Measurements from ENCODE around the gene TP53AIP1. TPM values are rescaled to one million over a fixed set of nuclear protein-coding genes. Genes with fewer than 3 reads are reported as not detected.
A peak's percentile ranks its signal among the peaks of the same experiment; 100 is the strongest.

TP53AIP1 gene
- polyA plus RNA-seq, 3 donors = 0.03 TPM; not detected in 2

DNA sequence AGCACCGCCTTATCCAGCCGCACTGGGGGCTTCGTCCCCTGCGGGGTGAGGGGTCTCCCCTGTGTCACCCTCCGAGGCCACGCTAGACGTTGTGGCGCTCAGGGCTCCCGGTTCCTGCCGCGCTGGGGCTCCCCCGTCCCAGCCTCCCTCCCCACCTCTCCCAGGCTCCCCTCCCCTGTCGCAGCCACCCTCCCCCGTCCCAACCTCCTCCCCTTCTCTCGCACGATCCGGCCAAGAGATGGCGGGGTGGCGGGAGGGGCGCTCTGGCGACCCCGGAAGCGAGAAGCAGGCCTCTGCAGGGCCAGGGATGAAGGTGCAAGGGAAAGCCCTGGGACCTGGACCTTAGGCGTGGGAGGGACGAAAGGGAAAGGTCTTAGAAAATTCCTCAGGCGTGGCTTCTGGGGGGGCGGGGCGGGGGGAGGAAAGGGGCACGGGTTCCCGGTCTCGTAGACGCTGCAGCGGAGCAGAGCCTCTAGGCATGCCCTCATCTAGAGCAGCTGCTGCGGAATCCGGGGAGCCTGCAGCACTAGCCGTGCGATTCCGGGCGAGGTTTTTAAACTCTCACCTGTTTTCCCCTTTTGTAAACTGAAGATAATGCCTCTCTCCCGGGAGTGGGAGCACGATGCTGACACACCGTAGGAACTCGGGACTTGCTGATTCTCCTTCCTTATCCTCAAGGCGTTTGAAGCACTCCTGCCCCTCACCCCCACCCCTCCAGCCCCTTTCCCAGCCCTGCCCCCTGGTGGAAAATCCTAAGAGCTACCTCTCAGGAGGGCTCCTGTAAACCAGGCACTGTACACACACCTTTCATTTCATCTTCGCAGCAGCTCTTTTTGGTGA, 37.1 kb downstream of the TP53AIP1 start:
- peak overlapping the region; percentile 90 for H3K4me2 ChIP-seq (replicated peaks; ENCODE audit: extremely low read depth, low read length, poor library complexity, severe bottlenecking)
- H3K36me3 Mint-ChIP-seq = peaks cover 3 to 7% of the 10 kb centered on the region in 2 donors
- peaks cover 60% of the 10 kb centered on the region for H3K4me1 Mint-ChIP-seq
- intact Hi-C loops (cut with micrococcal nuclease) = no loop called here
- peak in 1 of 3 donors; percentile 38 for DNase-seq
- H3K4me3 Mint-ChIP-seq = peak overlapping the region; percentile 77 to 90
- H2AFZ ChIP-seq (ENCODE audit: insufficient read depth, low read depth, low read length, poor library complexity, severe bottlenecking) = peak overlapping the region; percentile 84
- 0% methylated on average over 32 of the region's 45 CpGs for WGBS (ENCODE audit: insufficient coverage)
- H3K9me3 Mint-ChIP-seq = peaks cover 0 to 2% (median 0%) of the 10 kb centered on the region in 7 donors
- no peaks in the 10 kb centered on the region for H3K27me3 ChIP-seq (ENCODE audit: control insufficient read depth in 2 of 2, insufficient read depth in 2 of 2, low read length in 2 of 2)
- no peak overlapping the region for H3K27ac ChIP-seq (ENCODE audit: low read depth in 1 of 2, low read length in 2 of 2)
- peak; percentile 55 for TF ChIP-seq CTCF (IDR thresholded peaks at IDR 0.05)
- no peaks in the 10 kb centered on the region for H3K9me3 ChIP-seq (replicated peaks in 1 of 2; ENCODE audit: control insufficient read depth in 1 of 2, insufficient read depth in 1 of 2, low read length in 2 of 2)
- no peaks in the 10 kb centered on the region for H3K36me3 ChIP-seq (replicated peaks in 1 of 2; ENCODE audit: control insufficient read depth in 1 of 2, insufficient read depth in 2 of 2, low read length in 2 of 2)
- no peaks in the 10 kb centered on the region for H3K79me2 ChIP-seq (ENCODE audit: insufficient read depth, low read length)
- peak overlapping the region; percentile 48 for H3K9ac ChIP-seq (ENCODE audit: insufficient read depth, low read length, poor library complexity, severe bottlenecking)
- peaks cover 9 to 16% (median 10%) of the 10 kb centered on the region in 3 donors for H3K27me3 Mint-ChIP-seq (ENCODE audit: low read depth in 3 of 3)
- peaks cover 57 to 61% of the 10 kb centered on the region in 2 donors for H3K4me1 ChIP-seq (ENCODE audit: control insufficient read depth in 1 of 2, insufficient read depth in 2 of 2, low read length in 2 of 2)
- peak overlapping the region in 4 of 7 donors; percentile 50 to 82 (median 60) for H3K27ac Mint-ChIP-seq
- H3K4me3 ChIP-seq (replicated peaks in 1 of 3; ENCODE audit: low read depth in 2 of 3, low read length in 3 of 3) = peak overlapping the region; percentile 52 to 79 (median 62)
- no peaks in the 10 kb centered on the region for H4K20me1 ChIP-seq (ENCODE audit: insufficient read depth, low read length)

DNA sequence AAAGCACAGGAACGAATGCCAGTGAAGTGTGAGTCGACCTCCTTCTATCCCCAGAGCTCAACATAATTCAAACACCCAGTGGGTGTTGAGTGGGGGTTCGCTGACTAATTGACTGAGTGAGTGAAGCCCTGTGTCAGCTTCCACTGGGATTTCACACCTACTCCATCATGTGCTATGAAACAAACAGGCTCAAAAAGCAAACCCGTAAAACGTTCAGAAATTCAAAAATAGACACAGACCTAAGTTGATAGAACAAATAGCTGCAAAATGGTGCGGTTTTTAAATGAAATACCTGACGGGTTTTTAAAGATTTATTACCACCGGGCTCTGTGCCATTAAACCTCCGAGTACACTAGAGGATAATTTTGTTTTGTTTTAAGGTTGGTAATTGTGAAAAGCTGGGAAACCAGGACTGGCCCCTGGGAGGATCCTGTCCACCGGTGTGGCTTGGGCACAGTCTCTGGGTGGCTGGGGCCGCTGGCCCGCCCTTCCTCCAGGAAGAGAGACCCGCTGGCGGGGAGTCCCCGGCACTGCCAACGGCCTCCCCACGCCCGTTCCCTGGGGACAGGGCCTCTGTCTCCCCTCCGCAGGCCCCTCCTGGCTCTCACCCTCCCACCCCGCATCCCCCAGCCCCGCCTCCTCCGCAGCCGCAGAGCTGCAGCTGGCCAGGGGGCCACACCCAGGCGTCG, 37.9 kb downstream of the TP53AIP1 start:
- Mint-ChIP-seq H3K4me3 (peak overlapping the region; percentile 67 to 80), H3K36me3 (peaks cover 3 to 7% of the 10 kb centered on the region in 2 donors), H3K9me3 (peaks cover 0 to 2% (median 0%) of the 10 kb centered on the region in 7 donors), H3K4me1 (peaks cover 60% of the 10 kb centered on the region), H3K27me3 (ENCODE audit: low read depth in 3 of 3) (peaks cover 9 to 16% (median 10%) of the 10 kb centered on the region in 3 donors), H3K27ac (peak overlapping the region in 2 of 7 donors; percentile 40 to 72)
- intact Hi-C loops (cut with micrococcal nuclease) = no loop called here
- H3K4me1 ChIP-seq (ENCODE audit: control insufficient read depth in 1 of 2, insufficient read depth in 2 of 2, low read length in 2 of 2) = peaks cover 57 to 61% of the 10 kb centered on the region in 2 donors
- WGBS (ENCODE audit: insufficient coverage) = 0% methylated on average over 13 of the region's 25 CpGs
- H3K79me2 ChIP-seq (ENCODE audit: insufficient read depth, low read length) = no peaks in the 10 kb centered on the region
- no peak for TF ChIP-seq CTCF (IDR thresholded peaks at IDR 0.05)
- H4K20me1 ChIP-seq (ENCODE audit: insufficient read depth, low read length) = no peaks in the 10 kb centered on the region
- no peak overlapping the region for H3K27ac ChIP-seq (ENCODE audit: low read depth in 1 of 2, low read length in 2 of 2)
- no peaks in the 10 kb centered on the region for H3K27me3 ChIP-seq (ENCODE audit: control insufficient read depth in 2 of 2, insufficient read depth in 2 of 2, low read length in 2 of 2)
- H3K4me3 ChIP-seq (replicated peaks in 1 of 3; ENCODE audit: low read depth in 2 of 3, low read length in 3 of 3) = peak overlapping the region; percentile 52 to 79 (median 62)
- H3K9ac ChIP-seq (ENCODE audit: insufficient read depth, low read length, poor library complexity, severe bottlenecking) = peak overlapping the region; percentile 48
- H3K36me3 ChIP-seq (replicated peaks in 1 of 2; ENCODE audit: control insufficient read depth in 1 of 2, insufficient read depth in 2 of 2, low read length in 2 of 2) = no peaks in the 10 kb centered on the region
- DNase-seq = no peak
- peak overlapping the region; percentile 90 for H3K4me2 ChIP-seq (replicated peaks; ENCODE audit: extremely low read depth, low read length, poor library complexity, severe bottlenecking)
- no peaks in the 10 kb centered on the region for H3K9me3 ChIP-seq (replicated peaks in 1 of 2; ENCODE audit: control insufficient read depth in 1 of 2, insufficient read depth in 1 of 2, low read length in 2 of 2)
- peak overlapping the region; percentile 84 for H2AFZ ChIP-seq (ENCODE audit: insufficient read depth, low read depth, low read length, poor library complexity, severe bottlenecking)

Data from CD14-positive monocyte (primary cell).